SK-N-SH treated with all-trans-retinoic acid at 6 μM for 48 hours (cell line): ENCODE results near the gene C2CD4B.

Experiments
- ATAC-seq: fragments of 200-7000 bp; cut with Tn5 transposase; 3 replicates; pipeline ENCODE4 v1.9.1; 2020; ENCODE audit warnings: mild to moderate bottlenecking, moderate library complexity
- ARNTL ChIP-seq: fragments of 450-650 bp; formaldehyde crosslinking; IDR thresholded peaks from 2 replicates; pipeline ENCODE4 v1.5.0; 2020; ENCODE audit warnings: low read depth, mild to moderate bottlenecking, moderate library complexity, borderline replicate concordance
- BACH2 ChIP-seq: fragments of 250-450 bp; sonication (Bioruptor Pico); IDR thresholded peaks from 2 replicates; pipeline ENCODE4 v1.9.0; 2021; ENCODE audit warnings: mild to moderate bottlenecking, borderline replicate concordance
- CREB5 ChIP-seq: fragments of 250-450 bp; sonication (Bioruptor Pico); IDR thresholded peaks from 2 replicates; pipeline ENCODE4 v1.5.1; 2020; ENCODE audit warnings: low read depth, mild to moderate bottlenecking, moderate library complexity
- CSDC2 ChIP-seq: fragments of 250-450 bp; sonication (Bioruptor Pico); IDR thresholded peaks from 2 replicates; pipeline ENCODE4 v1.5.0; 2020; ENCODE audit warnings: mild to moderate bottlenecking, moderate library complexity
- CSRNP3 ChIP-seq: fragments of 250-450 bp; sonication (Bioruptor Pico); IDR thresholded peaks from 2 replicates; pipeline ENCODE4 v1.5.1; 2021; ENCODE audit warnings: mild to moderate bottlenecking, moderate library complexity
- ESRRG ChIP-seq: fragments of 250-450 bp; sonication (Bioruptor Pico); IDR thresholded peaks from 2 replicates; pipeline ENCODE4 v1.6.1; 2021; ENCODE audit warnings: mild to moderate bottlenecking
- GLIS3 ChIP-seq: fragments of 250-450 bp; sonication (Bioruptor Pico); IDR thresholded peaks from 2 replicates; pipeline ENCODE4 v1.5.0; 2020; ENCODE audit warnings: mild to moderate bottlenecking, moderate library complexity
- OSR1 ChIP-seq: fragments of 250-450 bp; sonication (Bioruptor Pico); IDR thresholded peaks from 2 replicates; pipeline ENCODE4 v1.8.0; 2022; ENCODE audit warnings: moderate library complexity, mild to moderate bottlenecking, inconsistent platforms
- POU6F1 ChIP-seq: fragments of 250-450 bp; sonication (Bioruptor Pico); IDR thresholded peaks from 2 replicates; pipeline ENCODE4 v1.8.0; 2021; ENCODE audit warnings: low read depth, mild to moderate bottlenecking, moderate library complexity, borderline replicate concordance
- PPARA ChIP-seq: fragments of 250-450 bp; sonication (Bioruptor Pico); IDR thresholded peaks from 2 replicates; pipeline ENCODE4 v1.5.0; 2020; ENCODE audit warnings: mild to moderate bottlenecking, borderline replicate concordance
- RARB ChIP-seq: fragments of 250-450 bp; sonication (Bioruptor Pico); IDR thresholded peaks from 2 replicates; pipeline ENCODE4 v1.8.0; 2021; ENCODE audit warnings: mild to moderate bottlenecking, moderate library complexity
- TCF4 ChIP-seq: fragments of 250-450 bp; sonication (Bioruptor Pico); IDR thresholded peaks from 2 replicates; pipeline ENCODE4 v1.8.0; 2021; ENCODE audit warnings: mild to moderate bottlenecking, moderate library complexity, borderline replicate concordance
- TOX ChIP-seq: fragments of 250-450 bp; sonication (Bioruptor Pico); IDR thresholded peaks from 2 replicates; pipeline ENCODE4 v1.8.0; 2021; ENCODE audit warnings: mild to moderate bottlenecking, moderate library complexity, borderline replicate concordance
- TSHZ2 ChIP-seq: fragments of 250-450 bp; sonication (Bioruptor Pico); IDR thresholded peaks from 2 replicates; pipeline ENCODE4 v1.5.0; 2020; ENCODE audit warnings: mild to moderate bottlenecking, moderate library complexity
- ZC3H10 ChIP-seq: fragments of 250-450 bp; sonication (Bioruptor Pico); IDR thresholded peaks from 2 replicates; pipeline ENCODE4 v1.5.1; 2021; ENCODE audit warnings: mild to moderate bottlenecking, moderate library complexity
- ZFP3 ChIP-seq: fragments of 250-450 bp; sonication (Bioruptor Pico); IDR thresholded peaks from 2 replicates; pipeline ENCODE4 v1.5.0; 2020; ENCODE audit warnings: mild to moderate bottlenecking, moderate library complexity
- ZFP30 ChIP-seq: fragments of 450-650 bp; formaldehyde crosslinking; IDR thresholded peaks from 2 replicates; pipeline ENCODE4 v1.5.0; 2022; ENCODE audit warnings: mild to moderate bottlenecking, moderate library complexity
- ZNF70 ChIP-seq: fragments of 450-650 bp; formaldehyde crosslinking; IDR thresholded peaks from 2 replicates; pipeline ENCODE4 v1.5.0; 2020; ENCODE audit warnings: mild to moderate bottlenecking, moderate library complexity
- ZNF8 ChIP-seq: fragments of 450-650 bp; formaldehyde crosslinking; IDR thresholded peaks from 2 replicates; pipeline ENCODE4 v1.5.0; 2020; ENCODE audit warnings: mild to moderate bottlenecking, moderate library complexity

Gene C2CD4B

GRCh38 chr15:62135532-62136134, 29.5 kb downstream of the C2CD4B start:
- no peak for TF ChIP-seq ZFP3 (CRISPR knock-in tag)
- no peak for TF ChIP-seq CSRNP3 (CRISPR knock-in tag)
- TF ChIP-seq ZC3H10 (CRISPR knock-in tag), result no peak
- no peak for TF ChIP-seq ZNF70 (CRISPR knock-in tag)
- TF ChIP-seq ARNTL (CRISPR knock-in tag), result no peak
- TF ChIP-seq PPARA (CRISPR knock-in tag), result no peak
- TF ChIP-seq ZNF8, result no peak
- no peak for TF ChIP-seq CSDC2 (CRISPR knock-in tag)
- TF ChIP-seq TCF4 (CRISPR knock-in tag), result no peak
- no peak for TF ChIP-seq POU6F1 (CRISPR knock-in tag)
- no peak for TF ChIP-seq CREB5 (CRISPR knock-in tag)
- TF ChIP-seq TSHZ2 (CRISPR knock-in tag), result no peak
- TF ChIP-seq OSR1 (CRISPR knock-in tag), result no peak
- no peak for TF ChIP-seq BACH2
- no peak for TF ChIP-seq GLIS3 (CRISPR knock-in tag)
- no peak for TF ChIP-seq RARB (CRISPR knock-in tag)
- no peak for TF ChIP-seq ESRRG (CRISPR knock-in tag)
- TF ChIP-seq TOX (CRISPR knock-in tag), result no peak
- no peak for ATAC-seq

GRCh38 chr15:62133141-62133540, 31.9 kb downstream of the C2CD4B start:
- no peak for ATAC-seq
- TF ChIP-seq CSDC2 (CRISPR knock-in tag) (no peak), ZC3H10 (CRISPR knock-in tag) (no peak), PPARA (CRISPR knock-in tag) (no peak), RARB (CRISPR knock-in tag) (no peak), ARNTL (CRISPR knock-in tag) (no peak), OSR1 (CRISPR knock-in tag) (no peak), ESRRG (CRISPR knock-in tag) (no peak), POU6F1 (CRISPR knock-in tag) (no peak)

- ATAC-seq, result no peak
Measured at GRCh38 chr15:62128916-62129315, 36.2 kb downstream of the C2CD4B start.

More at GRCh38 chr15:62128916-62129315, 36.2 kb downstream of the C2CD4B start:
- TF ChIP-seq CSRNP3 (CRISPR knock-in tag) (no peak), CSDC2 (CRISPR knock-in tag) (no peak), ZFP30 (CRISPR knock-in tag) (no peak)
